CD4-positive, alpha-beta T cell treated with Interleukin-17A for 4 hours (primary cell): ENCODE measurements around the gene ATAD2B.
A peak's percentile ranks its signal among the peaks of the same experiment; 100 is the strongest.
"Not testable (repeated sequence)": the region's sequence is repeated elsewhere in the genome, so short reads cannot be mapped to it uniquely, and the experiment has no call there.

Source experiments
- DNase-seq: peaks from one replicate; pipeline ENCODE4 v3.0.0-alpha.2; 2020; ENCODE audit warnings: mixed read lengths

The ATAD2B gene

GRCh38 chr2:23926750-23927571, at the start of gene ATAD2B:
TSS of gene ATAD2B (minus strand) at chr2:23927123. CDS start at chr2:23926770, 353 bp downstream.
- peak; percentile 94 for DNase-seq

- no peak for DNase-seq
These were observed 40.9 kb upstream of the ATAD2B start for GRCh38 chr2:23967846-23968245.

GRCh38 chr2:23954325-23955014, 27.5 kb upstream of the ATAD2B start:
- no peak for DNase-seq

- no peak for DNase-seq
These were observed 26.7 kb upstream of the ATAD2B start for GRCh38 chr2:23953625-23954024.

GRCh38 chr2:23952558-23952957, 25.6 kb upstream of the ATAD2B start:
- DNase-seq: not testable (repeated sequence)

- DNase-seq: no peak
These were observed 20.4 kb upstream of the ATAD2B start for GRCh38 chr2:23947350-23947749.

- no peak for DNase-seq
These were observed 18.1 kb upstream of the ATAD2B start for GRCh38 chr2:23944976-23945375.

GRCh38 chr2:23944527-23944926, 17.6 kb upstream of the ATAD2B start:
- DNase-seq: no peak

- DNase-seq: no peak
These were observed 16.7 kb upstream of the ATAD2B start for GRCh38 chr2:23943666-23944065.

GRCh38 chr2:23941644-23942043, 14.7 kb upstream of the ATAD2B start:
- DNase-seq: no peak

GRCh38 chr2:23940718-23941620, 14.0 kb upstream of the ATAD2B start:
- DNase-seq: peak; percentile 53

GRCh38 chr2:23939987-23940717, 13.2 kb upstream of the ATAD2B start, which contains the start of gene UBXN2A:
TSS of gene UBXN2A (plus strand) at chr2:23940463. CDS start at chr2:23958315, 17,852 bp downstream.
- peak; percentile 82 for DNase-seq

GRCh38 chr2:23934259-23934658, 7.3 kb upstream of the ATAD2B start:
- no peak for DNase-seq

- DNase-seq: peak; percentile 36
These were observed 603 bp downstream of the ATAD2B start for GRCh38 chr2:23926290-23926749.

GRCh38 chr2:23925702-23926289, 1.1 kb downstream of the ATAD2B start:
- DNase-seq: peak; percentile 69

- DNase-seq: no peak
These were observed 2.1 kb downstream of the ATAD2B start for GRCh38 chr2:23924589-23925359.

GRCh38 chr2:23918837-23919489, 8.0 kb downstream of the ATAD2B start:
- DNase-seq: no peak

GRCh38 chr2:23916727-23917405, 10.1 kb downstream of the ATAD2B start:
- peak; percentile 34 for DNase-seq

- no peak for DNase-seq
These were observed 11.6 kb downstream of the ATAD2B start for GRCh38 chr2:23915327-23915726.

GRCh38 chr2:23912054-23912453, 14.9 kb downstream of the ATAD2B start:
- DNase-seq: no peak
